Non-pigmented ciliary epithelial cell (primary cell): ENCODE measurements around the gene MSN.
"Not testable (repeated sequence)": the region's sequence is repeated elsewhere in the genome, so short reads cannot be mapped to it uniquely, and the experiment has no call there.

Experiments
- DNase-seq: peaks from one replicate; pipeline ENCODE4 v3.0.0-alpha.2; 2010; ENCODE audit warnings: low read depth

The MSN gene

GRCh38 chrX:65720381-65720964 lies 53.0 kb downstream of the MSN start:
- no peak for DNase-seq

- DNase-seq = no peak
Observed at GRCh38 chrX:65723706-65724105, 56.3 kb downstream of the MSN start.

GRCh38 chrX:65726715-65727114 lies 59.3 kb downstream of the MSN start:
- DNase-seq = no peak

GRCh38 chrX:65731684-65732289 lies 64.3 kb downstream of the MSN start:
- no peak for DNase-seq

GRCh38 chrX:65740909-65741308 lies 73.5 kb downstream of the MSN start:
- no peak for DNase-seq

- no peak for DNase-seq
Observed at GRCh38 chrX:65741823-65742222, 74.4 kb downstream of the MSN start.

- no peak for DNase-seq
Observed at GRCh38 chrX:65744965-65745364, 77.5 kb downstream of the MSN start.

- no peak for DNase-seq
Observed at GRCh38 chrX:65745427-65745826, 78.0 kb downstream of the MSN start.

- DNase-seq = no peak
Observed at GRCh38 chrX:65745992-65746391, 78.5 kb downstream of the MSN start.

GRCh38 chrX:65750674-65751469 lies 83.4 kb downstream of the MSN start:
- no peak for DNase-seq

GRCh38 chrX:65751519-65751918 lies 84.1 kb downstream of the MSN start:
- DNase-seq = no peak

GRCh38 chrX:65752294-65752693 lies 84.8 kb downstream of the MSN start:
- no peak for DNase-seq

- DNase-seq = no peak
Observed at GRCh38 chrX:65755786-65756185, 88.3 kb downstream of the MSN start.

GRCh38 chrX:65757943-65758342 lies 90.5 kb downstream of the MSN start:
- DNase-seq = no peak

- no peak for DNase-seq
Observed at GRCh38 chrX:65758505-65758904, 91.1 kb downstream of the MSN start.

GRCh38 chrX:65759525-65759924 lies 92.1 kb downstream of the MSN start:
- DNase-seq = not testable (repeated sequence)

GRCh38 chrX:65769564-65770292 lies 102.3 kb downstream of the MSN start:
- no peak for DNase-seq

GRCh38 chrX:65772842-65773241 lies 105.4 kb downstream of the MSN start:
- no peak for DNase-seq

GRCh38 chrX:65781845-65782244 lies 114.4 kb downstream of the MSN start:
- no peak for DNase-seq

GRCh38 chrX:65783746-65784145 lies 116.3 kb downstream of the MSN start:
- DNase-seq = no peak
